Esophagus squamous epithelium (tissue), 4 donors: ENCODE data around the gene MAEA.

Experiments used
- POLR2A ChIP-seq, 4 donors: fragments of 450-650 bp; IDR thresholded peaks; one replicate each; pipeline ENCODE4 v1.6.1; 2017; ENCODE audit warnings: antibody characterized with exemption in 4 of 4, mild to moderate bottlenecking in 4 of 4, moderate library complexity in 3 of 4
- TF ChIP-seq, protein P1 (sequence below), 6 experiments: fragments of 450-650 bp in 4 of 6; fragments of 200-600 bp in 2 of 6; sonication (generic) in 2 of 6; IDR thresholded peaks; one replicate each; pipeline ENCODE4 v1.5.1; 2016 to 2019; ENCODE audit warnings: antibody characterized with exemption in 6 of 6, mild to moderate bottlenecking in 4 of 6, moderate library complexity in 4 of 6

DNA sequence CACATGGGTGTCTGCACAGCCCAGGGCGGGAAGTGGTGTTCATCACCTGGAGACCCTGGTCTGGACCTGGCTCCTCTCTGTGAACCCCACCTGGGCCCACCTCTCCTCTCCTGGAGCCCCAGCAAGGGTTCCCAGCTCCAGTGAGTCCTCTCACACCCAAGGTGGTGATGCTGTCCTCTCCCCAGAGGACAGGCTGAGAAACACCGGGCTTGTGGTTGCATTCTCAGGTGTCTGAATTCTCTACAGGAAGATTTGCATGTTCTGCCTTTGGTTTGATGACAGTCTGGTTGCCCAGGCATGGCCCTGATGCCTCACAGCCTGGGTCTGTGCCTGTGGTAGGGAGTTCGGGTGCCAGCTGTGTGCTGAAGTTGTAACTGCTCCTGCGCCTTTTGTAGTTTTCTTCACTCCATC is 3.8 kb downstream of the MAEA start:
- TF ChIP-seq, protein P1, sequence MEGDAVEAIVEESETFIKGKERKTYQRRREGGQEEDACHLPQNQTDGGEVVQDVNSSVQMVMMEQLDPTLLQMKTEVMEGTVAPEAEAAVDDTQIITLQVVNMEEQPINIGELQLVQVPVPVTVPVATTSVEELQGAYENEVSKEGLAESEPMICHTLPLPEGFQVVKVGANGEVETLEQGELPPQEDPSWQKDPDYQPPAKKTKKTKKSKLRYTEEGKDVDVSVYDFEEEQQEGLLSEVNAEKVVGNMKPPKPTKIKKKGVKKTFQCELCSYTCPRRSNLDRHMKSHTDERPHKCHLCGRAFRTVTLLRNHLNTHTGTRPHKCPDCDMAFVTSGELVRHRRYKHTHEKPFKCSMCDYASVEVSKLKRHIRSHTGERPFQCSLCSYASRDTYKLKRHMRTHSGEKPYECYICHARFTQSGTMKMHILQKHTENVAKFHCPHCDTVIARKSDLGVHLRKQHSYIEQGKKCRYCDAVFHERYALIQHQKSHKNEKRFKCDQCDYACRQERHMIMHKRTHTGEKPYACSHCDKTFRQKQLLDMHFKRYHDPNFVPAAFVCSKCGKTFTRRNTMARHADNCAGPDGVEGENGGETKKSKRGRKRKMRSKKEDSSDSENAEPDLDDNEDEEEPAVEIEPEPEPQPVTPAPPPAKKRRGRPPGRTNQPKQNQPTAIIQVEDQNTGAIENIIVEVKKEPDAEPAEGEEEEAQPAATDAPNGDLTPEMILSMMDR (IDR thresholded peaks at IDR 0.05), result no peak
- TF ChIP-seq POLR2A (IDR thresholded peaks at IDR 0.05), result no peak
